SK-N-SH treated with all-trans-retinoic acid at 6 μM for 48 hours (cell line): ENCODE results near the gene KRTCAP2.

Source experiments
- ARNTL ChIP-seq: fragments of 450-650 bp; formaldehyde crosslinking; IDR thresholded peaks from 2 replicates; pipeline ENCODE4 v1.5.0; 2020; ENCODE audit warnings: low read depth, mild to moderate bottlenecking, moderate library complexity, borderline replicate concordance
- CSDC2 ChIP-seq: fragments of 250-450 bp; sonication (Bioruptor Pico); IDR thresholded peaks from 2 replicates; pipeline ENCODE4 v1.5.0; 2020; ENCODE audit warnings: mild to moderate bottlenecking, moderate library complexity
- GLIS3 ChIP-seq: fragments of 250-450 bp; sonication (Bioruptor Pico); IDR thresholded peaks from 2 replicates; pipeline ENCODE4 v1.5.0; 2020; ENCODE audit warnings: mild to moderate bottlenecking, moderate library complexity
- PPARA ChIP-seq: fragments of 250-450 bp; sonication (Bioruptor Pico); IDR thresholded peaks from 2 replicates; pipeline ENCODE4 v1.5.0; 2020; ENCODE audit warnings: mild to moderate bottlenecking, borderline replicate concordance
- RARB ChIP-seq: fragments of 250-450 bp; sonication (Bioruptor Pico); IDR thresholded peaks from 2 replicates; pipeline ENCODE4 v1.8.0; 2021; ENCODE audit warnings: mild to moderate bottlenecking, moderate library complexity
- ZFP30 ChIP-seq: fragments of 450-650 bp; formaldehyde crosslinking; IDR thresholded peaks from 2 replicates; pipeline ENCODE4 v1.5.0; 2022; ENCODE audit warnings: mild to moderate bottlenecking, moderate library complexity
- ZNF565 ChIP-seq: fragments of 450-650 bp; formaldehyde crosslinking; conservative IDR thresholded peaks from 2 replicates; pipeline ENCODE4 v1.5.0; 2020; ENCODE audit warnings: low read depth, mild to moderate bottlenecking, moderate library complexity
- TF ChIP-seq, protein P1 (sequence below): fragments of 250-450 bp; sonication (Bioruptor Pico); IDR thresholded peaks from 2 replicates; pipeline ENCODE4 v1.5.1; 2021; ENCODE audit warnings: mild to moderate bottlenecking, moderate library complexity

DNA sequence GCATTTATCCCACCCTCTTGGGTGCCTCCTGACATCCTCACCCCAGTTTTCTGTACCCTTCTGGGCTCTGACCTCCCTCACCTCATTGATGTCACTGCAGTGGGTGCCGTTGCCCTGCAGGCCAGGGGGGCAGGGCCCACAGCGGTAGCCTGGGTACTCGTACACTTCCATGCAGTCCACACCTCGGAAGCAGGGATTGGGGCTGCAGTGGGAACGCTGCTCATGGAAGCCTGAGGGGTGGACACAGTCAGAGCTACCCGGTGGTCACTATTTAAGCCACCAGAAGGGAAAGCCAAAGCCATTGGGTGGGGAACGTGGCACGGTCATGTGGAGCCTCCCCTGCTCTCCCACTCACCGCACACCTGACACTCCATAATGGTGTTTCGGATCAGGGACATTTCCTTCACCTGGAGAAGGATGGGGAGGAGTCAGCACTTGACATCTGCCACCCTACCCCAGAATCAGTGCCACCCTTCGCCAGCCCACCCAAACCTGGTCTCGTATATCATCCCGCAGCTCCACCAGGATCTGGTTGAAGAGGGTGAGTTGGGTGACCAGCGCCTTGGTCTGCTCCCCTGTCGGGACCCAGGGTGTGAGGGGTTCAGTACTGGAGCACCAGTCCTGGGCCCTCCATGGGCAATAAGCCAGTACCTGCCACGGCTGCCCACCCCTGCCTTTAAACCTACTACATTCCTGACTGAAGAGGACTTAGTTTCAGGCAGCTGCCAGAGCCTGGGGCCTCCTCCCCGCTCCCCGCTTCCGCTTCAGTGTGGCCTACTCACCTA is 29.8 kb upstream of the KRTCAP2 start:
- TF ChIP-seq ZFP30 (CRISPR knock-in tag) (no peak), CSDC2 (CRISPR knock-in tag) (no peak), PPARA (CRISPR knock-in tag) (no peak), GLIS3 (CRISPR knock-in tag) (no peak), ARNTL (CRISPR knock-in tag) (no peak), ZNF565 (no peak), RARB (CRISPR knock-in tag) (no peak)
- TF ChIP-seq, protein P1, sequence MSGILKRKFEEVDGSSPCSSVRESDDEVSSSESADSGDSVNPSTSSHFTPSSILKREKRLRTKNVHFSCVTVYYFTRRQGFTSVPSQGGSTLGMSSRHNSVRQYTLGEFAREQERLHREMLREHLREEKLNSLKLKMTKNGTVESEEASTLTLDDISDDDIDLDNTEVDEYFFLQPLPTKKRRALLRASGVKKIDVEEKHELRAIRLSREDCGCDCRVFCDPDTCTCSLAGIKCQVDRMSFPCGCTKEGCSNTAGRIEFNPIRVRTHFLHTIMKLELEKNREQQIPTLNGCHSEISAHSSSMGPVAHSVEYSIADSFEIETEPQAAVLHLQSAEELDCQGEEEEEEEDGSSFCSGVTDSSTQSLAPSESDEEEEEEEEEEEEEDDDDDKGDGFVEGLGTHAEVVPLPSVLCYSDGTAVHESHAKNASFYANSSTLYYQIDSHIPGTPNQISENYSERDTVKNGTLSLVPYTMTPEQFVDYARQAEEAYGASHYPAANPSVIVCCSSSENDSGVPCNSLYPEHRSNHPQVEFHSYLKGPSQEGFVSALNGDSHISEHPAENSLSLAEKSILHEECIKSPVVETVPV (CRISPR knock-in tag) = no peak
